Muscle layer of colon (tissue), 2 donors: ENCODE results near the gene FMN2.
A peak's percentile ranks its signal among the peaks of the same experiment; 100 is the strongest.
"Not testable (repeated sequence)": the region's sequence is repeated elsewhere in the genome, so short reads cannot be mapped to it uniquely, and the experiment has no call there.

Source experiments
- H3K27ac ChIP-seq: one replicate; pipeline ENCODE4 v1.7.0; 2013; ENCODE audit warnings: low read depth, mild to moderate bottlenecking, low read length, moderate library complexity
- H3K27me3 ChIP-seq, 2 donors: one replicate each; pipeline ENCODE4 v1.7.0; 2013; ENCODE audit warnings: low read length in 2 of 2, mild to moderate bottlenecking in 2 of 2; ENCODE audit not compliant: insufficient read depth in 2 of 2, control insufficient read depth in 1 of 2
- H3K36me3 ChIP-seq: one replicate; pipeline ENCODE4 v1.7.0; 2013; ENCODE audit warnings: mild to moderate bottlenecking, low read length; ENCODE audit not compliant: insufficient read depth
- H3K4me1 ChIP-seq: one replicate; pipeline ENCODE4 v1.7.0; 2013; ENCODE audit warnings: mild to moderate bottlenecking, low read length; ENCODE audit not compliant: insufficient read depth
- H3K4me3 ChIP-seq, 2 donors: one replicate each; pipeline ENCODE4 v1.7.0; 2013; ENCODE audit warnings: low read length in 2 of 2, low read depth in 1 of 2, mild to moderate bottlenecking in 1 of 2, moderate library complexity in 1 of 2
- H3K9ac ChIP-seq: one replicate; pipeline ENCODE4 v1.7.0; 2013; ENCODE audit warnings: low read length
- H3K9me3 ChIP-seq: one replicate; pipeline ENCODE4 v1.7.0; 2013; ENCODE audit warnings: mild to moderate bottlenecking, low read length
- donor health status: abdominal sarcoma.
- donor health status: Adenocarcinoma of cecum.

Gene FMN2

DNA sequence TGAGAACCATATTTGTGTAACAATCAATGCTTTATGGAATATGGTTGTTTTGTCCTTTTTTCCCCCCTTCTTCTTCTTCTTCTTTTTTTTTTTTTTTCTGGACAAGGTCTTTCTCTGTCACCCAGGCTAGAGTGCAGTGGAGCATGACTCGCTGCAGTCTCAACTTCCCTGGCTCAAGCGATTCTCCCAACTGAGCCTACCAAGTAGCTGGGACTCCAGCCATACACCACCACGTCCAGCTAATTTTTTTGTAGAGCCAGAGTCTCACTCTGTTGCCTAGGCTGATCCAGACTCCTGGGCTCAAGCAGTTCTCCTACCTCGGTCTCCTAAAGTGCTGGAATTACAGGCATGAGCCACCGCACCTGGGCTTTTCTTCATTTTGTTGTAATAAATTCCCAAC, 86.7 kb downstream of the FMN2 start:
- Histone ChIP-seq H3K36me3 (no peaks in the 10 kb centered on the region), H3K9ac (no peak overlapping the region), H3K4me3 (no peak overlapping the region), H3K27me3 (no peaks in the 10 kb centered on the region), H3K9me3 (no peaks in the 10 kb centered on the region), H3K27ac (no peak overlapping the region), H3K4me1 (no peaks in the 10 kb centered on the region)

DNA sequence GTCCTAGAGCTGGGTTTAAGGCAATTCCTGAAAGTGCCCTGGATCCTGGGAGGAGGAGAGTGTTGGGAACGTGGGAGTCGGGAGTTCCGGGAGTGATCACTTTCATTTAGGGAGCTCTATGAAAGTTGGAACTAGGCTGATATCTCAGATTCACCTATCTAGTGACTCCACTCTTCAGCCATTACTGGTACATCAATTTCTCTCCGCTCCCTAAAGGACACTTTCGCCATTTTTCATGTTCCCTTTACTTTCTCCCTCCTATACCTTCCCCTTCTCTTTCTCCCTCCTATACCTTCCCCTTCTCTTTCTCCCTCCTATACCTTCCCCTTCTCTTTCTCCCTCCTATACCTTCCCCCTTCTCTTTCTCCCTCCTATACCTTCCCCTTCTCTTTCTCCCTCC, 93.0 kb downstream of the FMN2 start:
- not testable (repeated sequence) for H3K4me1 ChIP-seq, H3K27ac ChIP-seq, H3K27me3 ChIP-seq, H3K4me3 ChIP-seq, H3K9me3 ChIP-seq, H3K36me3 ChIP-seq, H3K9ac ChIP-seq

DNA sequence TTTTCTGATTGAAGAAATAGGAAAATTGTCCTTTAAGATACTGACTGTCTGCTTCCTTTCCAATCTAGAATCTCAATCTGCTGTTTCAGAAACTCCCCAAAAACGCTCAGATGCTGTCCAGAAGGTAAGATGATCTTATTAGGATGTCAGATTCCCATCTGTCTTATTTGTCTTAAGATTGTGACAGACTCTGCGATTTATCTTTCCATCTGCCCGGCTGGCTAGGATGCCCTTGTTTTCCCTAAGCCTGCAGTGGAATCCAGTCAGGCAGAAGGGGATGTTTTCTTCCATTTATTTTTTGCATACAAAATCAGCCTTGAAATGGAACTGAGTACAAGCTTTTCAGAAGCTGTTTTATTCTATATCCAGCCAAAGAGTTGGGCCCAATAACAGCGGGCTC, 96.5 kb downstream of the FMN2 start:
- Histone ChIP-seq H3K27me3 (no peaks in the 10 kb centered on the region), H3K9ac (no peak overlapping the region), H3K27ac (no peak overlapping the region), H3K36me3 (no peaks in the 10 kb centered on the region), H3K9me3 (no peaks in the 10 kb centered on the region), H3K4me3 (no peak overlapping the region), H3K4me1 (peaks cover 8% of the 10 kb centered on the region)

DNA sequence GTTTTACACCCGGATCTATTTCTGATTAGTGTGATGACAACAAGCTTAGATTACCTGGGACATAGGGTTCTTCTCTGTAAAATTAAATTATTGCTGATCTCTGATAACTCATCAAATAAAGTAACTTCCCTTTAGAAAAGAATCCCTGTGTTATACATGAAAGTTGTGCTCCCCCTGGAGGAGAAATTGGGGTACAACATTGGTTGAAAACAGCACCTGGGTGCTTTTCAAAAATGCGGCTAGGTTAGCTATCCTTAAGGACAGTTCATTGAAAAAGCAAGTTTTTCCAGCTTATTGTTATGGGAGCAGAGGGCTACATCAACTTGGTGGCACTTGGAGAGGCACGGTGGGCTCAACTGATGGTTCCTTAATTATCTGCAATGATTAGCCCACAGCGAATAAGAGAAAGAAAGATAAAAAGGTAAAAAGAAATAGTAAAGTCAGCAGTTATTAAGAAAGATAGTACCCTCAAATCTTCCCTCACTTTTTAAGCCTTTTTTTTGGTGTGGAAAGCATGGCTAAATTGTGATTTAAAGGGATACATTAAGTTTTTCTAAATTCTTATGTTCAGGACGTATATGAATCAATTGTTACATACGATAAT, 97.8 kb downstream of the FMN2 start:
- H3K4me1 ChIP-seq, result peaks cover 17% of the 10 kb centered on the region
- H3K9ac ChIP-seq, result no peak overlapping the region
- H3K36me3 ChIP-seq, result no peaks in the 10 kb centered on the region
- no peak overlapping the region for H3K27ac ChIP-seq
- H3K9me3 ChIP-seq, result no peaks in the 10 kb centered on the region
- H3K27me3 ChIP-seq, result no peaks in the 10 kb centered on the region
- H3K4me3 ChIP-seq, result no peak overlapping the region

DNA sequence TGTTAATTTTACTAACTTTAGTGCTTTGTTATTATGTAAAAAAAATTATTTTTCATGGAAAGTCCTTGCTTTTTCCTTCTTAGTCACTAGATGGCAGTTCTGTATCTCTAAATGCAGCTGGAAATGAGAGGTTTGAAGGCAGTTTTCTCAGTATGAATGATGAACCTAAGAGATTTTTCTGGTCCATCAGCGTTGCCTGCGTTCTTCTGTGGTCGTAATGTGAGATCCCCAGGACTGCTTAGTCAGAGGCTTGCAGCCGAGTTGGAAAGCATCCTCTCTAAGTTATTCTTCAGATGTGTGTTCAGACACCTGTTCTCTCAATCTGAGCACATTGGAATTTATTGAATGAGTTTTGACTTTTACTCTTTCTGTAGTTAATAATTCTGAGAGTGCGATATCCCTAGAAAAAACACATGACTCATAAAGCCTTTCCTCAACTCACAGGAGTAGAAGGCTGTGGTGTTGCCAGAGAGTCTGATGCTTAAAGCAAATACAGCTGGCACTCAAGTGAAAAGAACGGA, 99.3 kb downstream of the FMN2 start:
- no peak overlapping the region for H3K4me3 ChIP-seq
- no peak overlapping the region for H3K27ac ChIP-seq
- no peaks in the 10 kb centered on the region for H3K27me3 ChIP-seq
- peaks cover 27% of the 10 kb centered on the region for H3K4me1 ChIP-seq
- no peaks in the 10 kb centered on the region for H3K36me3 ChIP-seq
- H3K9ac ChIP-seq, result no peak overlapping the region
- H3K9me3 ChIP-seq, result no peaks in the 10 kb centered on the region

DNA sequence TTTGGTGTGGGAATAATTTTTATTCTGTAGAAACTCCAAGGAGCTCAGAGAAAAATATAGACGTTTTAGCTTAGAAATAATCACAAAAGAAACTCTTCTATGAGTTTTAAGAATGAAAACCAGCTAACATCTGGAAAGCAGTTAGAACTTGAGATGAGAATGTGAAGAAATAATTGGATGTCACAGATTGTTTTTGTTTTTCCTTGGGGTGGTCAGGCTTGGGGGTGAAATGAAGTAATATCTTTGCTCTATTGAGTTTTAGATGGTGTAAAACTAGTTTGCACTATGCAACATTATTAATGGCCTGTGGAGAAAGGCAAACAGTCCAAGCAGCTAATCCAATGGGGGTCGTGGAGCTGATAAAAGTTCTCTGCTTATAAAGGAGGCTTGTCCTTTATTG, 101.2 kb downstream of the FMN2 start:
- H3K36me3 ChIP-seq, result no peaks in the 10 kb centered on the region
- H3K9ac ChIP-seq, result no peak overlapping the region
- no peaks in the 10 kb centered on the region for H3K27me3 ChIP-seq
- H3K4me1 ChIP-seq, result peaks cover 36% of the 10 kb centered on the region
- H3K4me3 ChIP-seq, result no peak overlapping the region
- peak overlapping the region; percentile 57 for H3K27ac ChIP-seq
- no peaks in the 10 kb centered on the region for H3K9me3 ChIP-seq

DNA sequence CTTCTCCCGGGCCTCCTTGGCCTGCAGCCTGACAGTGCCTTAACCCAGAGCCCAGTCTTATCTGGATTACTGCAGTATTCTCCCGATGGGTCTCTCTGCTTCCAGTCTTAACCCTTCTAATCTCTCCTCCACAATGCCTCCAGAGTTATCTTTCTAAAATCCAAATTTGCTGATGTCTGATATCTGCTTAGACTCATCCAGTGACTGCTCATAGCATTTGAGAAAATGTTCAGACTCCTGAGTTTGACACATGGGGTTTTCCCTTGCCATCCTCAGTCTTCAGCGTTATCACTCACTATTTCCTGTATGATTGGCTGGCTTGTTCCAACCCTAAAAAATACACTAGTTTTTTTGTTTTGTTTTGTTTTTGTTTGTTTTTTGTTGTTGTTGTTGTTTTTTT, 102.0 kb downstream of the FMN2 start:
- Histone ChIP-seq H3K27ac (peak overlapping the region; percentile 57), H3K27me3 (no peaks in the 10 kb centered on the region), H3K36me3 (no peaks in the 10 kb centered on the region), H3K4me1 (peaks cover 36% of the 10 kb centered on the region), H3K9me3 (no peaks in the 10 kb centered on the region), H3K9ac (no peak overlapping the region), H3K4me3 (no peak overlapping the region)

DNA sequence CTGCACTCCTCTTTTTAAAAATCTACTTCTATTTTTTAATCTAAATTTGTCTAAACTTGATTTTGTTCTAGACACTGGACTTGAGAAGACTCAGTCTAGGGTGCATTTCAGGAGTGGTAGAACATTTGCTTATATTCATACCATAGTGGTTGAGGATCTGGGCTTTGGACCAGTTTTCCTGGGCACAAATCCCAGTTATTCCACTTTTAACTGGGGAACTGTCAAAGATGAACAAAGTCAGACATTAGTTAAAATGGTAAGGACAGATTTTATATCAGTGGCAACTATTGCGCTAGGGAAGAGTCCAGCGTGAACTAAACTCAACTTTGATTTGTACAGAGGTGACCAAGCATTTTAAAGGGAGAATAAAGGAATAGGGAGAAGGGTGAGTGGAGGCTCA, 102.4 kb downstream of the FMN2 start:
- Histone ChIP-seq H3K4me3 (no peak overlapping the region), H3K27ac (peak overlapping the region; percentile 75), H3K4me1 (peaks cover 36% of the 10 kb centered on the region), H3K36me3 (no peaks in the 10 kb centered on the region), H3K27me3 (no peaks in the 10 kb centered on the region), H3K9me3 (no peaks in the 10 kb centered on the region), H3K9ac (no peak overlapping the region)

DNA sequence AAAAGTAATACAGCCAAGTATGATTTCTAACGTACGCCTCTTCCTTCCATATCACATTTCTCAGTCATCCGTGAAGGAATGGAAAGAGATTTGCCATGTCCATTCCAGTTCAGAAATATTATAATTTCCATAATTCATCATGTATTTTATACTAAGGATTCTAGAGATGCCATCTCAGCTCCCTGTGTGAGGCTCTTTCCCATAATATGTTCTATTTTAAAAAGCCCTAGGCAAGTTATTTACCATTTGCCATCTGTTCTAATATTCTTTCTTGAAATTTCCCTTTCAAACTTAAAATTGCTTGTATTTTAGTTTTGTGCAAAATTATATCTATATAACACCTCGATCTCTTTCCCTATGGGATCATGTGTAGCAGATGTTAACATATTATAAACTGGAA, 106.7 kb downstream of the FMN2 start:
- Histone ChIP-seq H3K9me3 (no peaks in the 10 kb centered on the region), H3K27ac (no peak overlapping the region), H3K9ac (no peak overlapping the region), H3K4me3 (no peak overlapping the region), H3K27me3 (no peaks in the 10 kb centered on the region), H3K4me1 (peaks cover 34% of the 10 kb centered on the region), H3K36me3 (no peaks in the 10 kb centered on the region)

DNA sequence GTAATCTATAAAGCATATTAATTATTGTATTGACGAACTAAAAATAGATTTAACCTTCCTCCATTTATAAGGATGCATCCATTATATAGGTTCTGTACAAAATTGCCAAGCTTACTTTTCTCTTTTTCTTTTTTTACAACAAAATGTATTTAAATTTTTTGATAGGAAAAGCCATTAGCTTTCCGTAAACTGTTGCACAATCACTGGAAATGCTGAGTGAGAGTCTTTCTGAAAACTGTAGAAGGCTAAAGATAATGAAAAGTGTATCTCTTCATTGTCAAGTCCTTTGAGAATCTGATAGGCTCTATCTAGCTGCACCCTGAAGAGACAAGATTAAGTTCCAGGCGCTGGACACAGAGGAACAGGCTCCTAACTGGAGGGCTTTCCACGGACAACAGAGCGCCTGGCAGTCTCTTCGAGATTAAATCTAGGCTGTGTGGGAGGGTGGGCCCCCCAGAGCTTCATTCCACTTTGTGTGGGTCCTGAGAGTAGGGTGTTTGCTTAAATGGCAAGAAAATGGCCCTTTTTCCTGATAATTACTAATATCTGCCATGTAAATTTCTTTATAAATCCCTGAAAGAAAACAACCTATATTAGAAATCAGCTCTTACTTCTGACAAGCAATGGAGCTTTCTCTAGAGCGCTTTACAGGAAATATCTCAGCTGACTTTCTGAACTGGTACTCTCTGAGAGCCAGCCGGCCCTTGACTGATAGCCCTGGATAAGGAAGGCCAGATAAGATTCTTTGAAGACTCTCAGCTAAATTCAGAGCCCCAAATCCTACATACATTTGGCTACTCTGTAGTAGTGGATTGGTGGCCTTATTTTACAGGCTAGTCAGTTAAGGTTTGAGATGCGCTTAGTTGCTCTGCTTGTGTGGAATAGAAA, 108.3 kb downstream of the FMN2 start:
- Histone ChIP-seq H3K9ac (no peak overlapping the region), H3K27me3 (no peaks in the 10 kb centered on the region), H3K27ac (peak overlapping the region; percentile 30), H3K4me1 (peaks cover 21% of the 10 kb centered on the region), H3K9me3 (no peaks in the 10 kb centered on the region), H3K4me3 (no peak overlapping the region), H3K36me3 (no peaks in the 10 kb centered on the region)

DNA sequence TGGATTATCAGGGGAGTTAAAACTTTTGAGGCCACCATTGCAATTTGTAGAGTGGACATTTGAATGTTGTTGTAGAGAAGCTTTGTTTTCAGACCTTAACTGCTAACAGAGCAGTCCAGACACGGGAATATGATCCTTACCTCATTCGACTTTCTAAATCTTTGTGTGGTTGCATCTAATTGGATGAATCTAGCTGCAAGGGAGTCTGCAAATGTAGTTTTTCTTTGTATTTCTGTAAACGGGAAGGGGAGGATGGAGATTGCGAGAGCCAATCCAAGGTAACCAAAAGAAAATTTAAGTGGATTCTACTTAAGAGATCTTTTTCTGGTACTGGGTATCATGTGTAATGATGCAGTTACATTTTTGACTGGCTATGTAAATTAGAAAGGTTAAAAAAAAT, 110.2 kb downstream of the FMN2 start:
- peaks cover 13% of the 10 kb centered on the region for H3K4me1 ChIP-seq
- no peaks in the 10 kb centered on the region for H3K27me3 ChIP-seq
- no peak overlapping the region for H3K9ac ChIP-seq
- H3K4me3 ChIP-seq, result no peak overlapping the region
- H3K27ac ChIP-seq, result no peak overlapping the region
- H3K36me3 ChIP-seq, result no peaks in the 10 kb centered on the region
- H3K9me3 ChIP-seq, result no peaks in the 10 kb centered on the region
